ENCODE results near the gene ISCA2. TPM values are rescaled to one million over a fixed set of nuclear protein-coding genes. Genes with fewer than 3 reads are reported as not detected.

ISCA2 gene
- total RNA-seq, 1 donor from 2014 or later, result 37.2 TPM

DNA sequence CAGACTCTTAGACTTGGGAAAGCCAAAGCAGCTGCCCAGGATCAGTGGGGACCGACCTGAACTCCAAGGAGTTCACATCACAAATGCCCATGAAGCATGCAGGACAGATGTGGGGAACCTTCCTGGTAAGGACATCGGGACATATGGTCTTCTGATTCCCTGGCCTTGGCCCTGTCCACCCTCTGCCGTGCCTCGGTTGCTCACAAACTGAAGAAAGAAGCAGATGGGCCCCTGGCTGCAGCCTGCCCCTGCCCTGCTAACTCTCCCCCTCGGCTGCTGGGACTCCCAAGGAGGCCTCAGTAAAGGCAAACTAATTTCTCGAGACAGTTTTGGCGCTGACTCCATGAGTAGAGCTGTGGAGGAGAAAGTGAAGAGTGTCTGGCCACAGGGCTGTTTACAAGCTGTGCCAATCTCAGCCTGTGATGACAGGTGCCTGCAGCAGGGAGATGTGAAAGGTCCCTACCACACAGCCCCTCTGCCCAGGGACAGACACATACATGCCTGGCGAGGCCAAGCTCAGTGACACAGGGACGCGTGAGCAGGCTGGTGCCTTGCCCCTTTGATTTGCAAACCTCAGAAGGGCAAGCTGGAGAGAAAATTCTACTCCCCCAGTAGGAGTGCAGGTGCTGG lies 48.6 kb downstream of the ISCA2 start:
- H3K27ac Mint-ChIP-seq, result no peak overlapping the region
- no peaks in the 10 kb centered on the region for H3K4me1 Mint-ChIP-seq (ENCODE audit: low read depth)
- TF ChIP-seq, protein P1, sequence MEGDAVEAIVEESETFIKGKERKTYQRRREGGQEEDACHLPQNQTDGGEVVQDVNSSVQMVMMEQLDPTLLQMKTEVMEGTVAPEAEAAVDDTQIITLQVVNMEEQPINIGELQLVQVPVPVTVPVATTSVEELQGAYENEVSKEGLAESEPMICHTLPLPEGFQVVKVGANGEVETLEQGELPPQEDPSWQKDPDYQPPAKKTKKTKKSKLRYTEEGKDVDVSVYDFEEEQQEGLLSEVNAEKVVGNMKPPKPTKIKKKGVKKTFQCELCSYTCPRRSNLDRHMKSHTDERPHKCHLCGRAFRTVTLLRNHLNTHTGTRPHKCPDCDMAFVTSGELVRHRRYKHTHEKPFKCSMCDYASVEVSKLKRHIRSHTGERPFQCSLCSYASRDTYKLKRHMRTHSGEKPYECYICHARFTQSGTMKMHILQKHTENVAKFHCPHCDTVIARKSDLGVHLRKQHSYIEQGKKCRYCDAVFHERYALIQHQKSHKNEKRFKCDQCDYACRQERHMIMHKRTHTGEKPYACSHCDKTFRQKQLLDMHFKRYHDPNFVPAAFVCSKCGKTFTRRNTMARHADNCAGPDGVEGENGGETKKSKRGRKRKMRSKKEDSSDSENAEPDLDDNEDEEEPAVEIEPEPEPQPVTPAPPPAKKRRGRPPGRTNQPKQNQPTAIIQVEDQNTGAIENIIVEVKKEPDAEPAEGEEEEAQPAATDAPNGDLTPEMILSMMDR (IDR thresholded peaks at IDR 0.05; ENCODE audit: unreplicated experiment), result no peak
- no peak for DNase-seq (ENCODE audit: low spot score, unreplicated experiment)
- H3K9me3 Mint-ChIP-seq (ENCODE audit: low read depth), result no peaks in the 10 kb centered on the region
- H3K27me3 Mint-ChIP-seq, result peaks cover 32% of the 10 kb centered on the region
- no peaks in the 10 kb centered on the region for H3K36me3 Mint-ChIP-seq (ENCODE audit: insufficient read depth)
- H3K4me3 Mint-ChIP-seq (ENCODE audit: low read depth), result no peak overlapping the region

DNA sequence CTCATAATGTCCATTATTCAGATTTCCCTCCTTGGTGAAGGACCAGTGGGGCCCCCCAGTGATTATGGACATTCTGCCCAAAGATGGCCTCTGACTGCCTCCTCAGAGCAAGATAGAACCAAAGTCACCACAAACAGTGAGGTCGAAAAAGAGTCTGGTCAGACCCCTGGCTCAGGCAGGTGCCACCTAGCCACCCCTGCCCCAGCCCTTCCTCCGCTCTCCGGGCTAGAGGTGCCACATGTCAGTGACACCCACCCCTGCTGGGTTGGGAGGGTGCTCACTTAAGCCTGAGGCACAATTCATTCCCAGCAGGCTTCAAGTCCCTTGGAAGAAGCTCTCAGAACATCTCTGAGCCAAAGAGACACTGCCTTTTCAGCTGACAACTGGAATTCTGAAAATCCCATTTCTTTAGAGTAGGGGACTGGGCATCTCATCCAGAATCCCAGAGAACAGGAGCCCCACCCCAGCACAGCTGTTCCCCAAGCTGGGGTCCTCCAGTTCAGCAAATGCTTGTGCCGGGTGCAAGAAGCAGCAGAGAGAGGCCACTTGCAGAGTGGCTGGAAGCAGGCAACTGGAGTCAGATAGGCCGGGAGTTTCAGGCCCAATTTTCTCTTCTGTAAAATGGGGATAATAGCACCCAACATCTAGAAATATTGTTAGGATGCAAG lies 50.3 kb downstream of the ISCA2 start:
- no peak overlapping the region for H3K4me3 Mint-ChIP-seq (ENCODE audit: low read depth)
- H3K4me1 Mint-ChIP-seq (ENCODE audit: low read depth), result peaks cover 5% of the 10 kb centered on the region
- H3K27ac Mint-ChIP-seq, result no peak overlapping the region

DNA sequence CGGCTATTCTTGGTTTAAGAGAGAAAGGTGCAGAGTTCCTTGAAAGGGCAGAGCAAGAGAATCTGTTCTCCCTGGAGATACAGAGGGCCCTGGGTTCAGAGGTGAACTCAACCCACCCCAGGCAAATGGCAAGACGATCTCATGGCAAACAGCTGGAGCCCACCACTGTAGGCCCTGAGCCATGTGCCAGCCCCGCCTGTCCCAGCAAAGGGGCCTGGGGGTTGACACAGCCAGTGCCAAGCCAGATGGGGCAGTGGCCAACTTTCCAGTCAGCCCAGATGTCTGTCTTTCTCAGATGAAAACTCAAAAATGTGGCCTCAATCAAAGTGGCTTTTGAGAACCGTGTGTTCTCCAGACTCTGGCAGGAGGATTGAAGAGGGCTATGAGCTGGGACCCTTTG lies 51.8 kb downstream of the ISCA2 start:
- H3K9me3 Mint-ChIP-seq (ENCODE audit: low read depth), result no peaks in the 10 kb centered on the region
- no peaks in the 10 kb centered on the region for H3K36me3 Mint-ChIP-seq (ENCODE audit: insufficient read depth)
- TF ChIP-seq, protein P1 (IDR thresholded peaks at IDR 0.05; ENCODE audit: unreplicated experiment), result no peak
- no peak overlapping the region for H3K4me3 Mint-ChIP-seq (ENCODE audit: low read depth)
- no peak for DNase-seq (ENCODE audit: low spot score, unreplicated experiment)
- peaks cover 31% of the 10 kb centered on the region for H3K27me3 Mint-ChIP-seq
- H3K4me1 Mint-ChIP-seq (ENCODE audit: low read depth), result peaks cover 5% of the 10 kb centered on the region
- H3K27ac Mint-ChIP-seq, result no peak overlapping the region

More for the DNA sequence above, 50.3 kb downstream of the ISCA2 start:
- Mint-ChIP-seq H3K36me3 (ENCODE audit: insufficient read depth) (no peaks in the 10 kb centered on the region), H3K27me3 (peaks cover 32% of the 10 kb centered on the region), H3K9me3 (ENCODE audit: low read depth) (no peaks in the 10 kb centered on the region)
- DNase-seq (ENCODE audit: low spot score, unreplicated experiment), result no peak
- TF ChIP-seq, protein P1 (IDR thresholded peaks at IDR 0.05; ENCODE audit: unreplicated experiment), result no peak

DNA sequence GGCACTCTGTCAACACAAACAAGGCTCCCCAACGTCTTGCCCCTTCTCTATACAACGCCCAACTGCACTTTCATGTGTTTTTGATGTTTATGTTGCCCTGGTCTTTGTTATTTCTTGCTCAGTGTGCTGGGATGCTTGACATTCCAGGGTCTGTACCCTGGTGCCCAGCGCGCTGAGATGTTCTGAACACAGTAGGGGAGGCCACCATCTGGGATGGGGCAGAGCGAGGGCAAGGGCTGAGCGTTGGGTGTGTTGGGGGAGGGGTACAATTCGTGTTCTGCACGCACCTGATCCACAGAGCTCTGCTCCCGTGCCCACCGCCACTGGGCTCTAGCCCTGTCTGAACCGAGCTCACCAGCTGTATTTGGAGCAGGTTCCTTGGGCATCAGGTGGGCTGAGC lies 52.9 kb downstream of the ISCA2 start:
- Mint-ChIP-seq H3K4me3 (ENCODE audit: low read depth) (no peak overlapping the region), H3K36me3 (ENCODE audit: insufficient read depth) (no peaks in the 10 kb centered on the region), H3K9me3 (ENCODE audit: low read depth) (no peaks in the 10 kb centered on the region), H3K4me1 (ENCODE audit: low read depth) (peaks cover 7% of the 10 kb centered on the region), H3K27me3 (peaks cover 31% of the 10 kb centered on the region), H3K27ac (no peak overlapping the region)
- no peak for DNase-seq (ENCODE audit: low spot score, unreplicated experiment)
- TF ChIP-seq, protein P1 (IDR thresholded peaks at IDR 0.05; ENCODE audit: unreplicated experiment), result no peak

Other genes starting within 250 kb of the ISCA2 start
- 155 and 158 TPM in 2 replicates for gene ABCD4, start 190.8 kb upstream of the ISCA2 start, total RNA-seq
- gene VRTN, start 145.3 kb upstream of the ISCA2 start, total RNA-seq, result 1.2 and 1.5 TPM in 2 replicates
- 0.29 and 0.34 TPM in 2 replicates for gene SYNDIG1L, start 67.6 kb upstream of the ISCA2 start, total RNA-seq
- 177 and 186 TPM in 2 replicates for gene NPC2, start 460 bp upstream of the ISCA2 start, total RNA-seq
- gene LTBP2, start 118.5 kb downstream of the ISCA2 start, total RNA-seq, result 0.47 and 0.79 TPM in 2 replicates
- 44.0 and 55.1 TPM in 2 replicates for gene AREL1, start 219.3 kb downstream of the ISCA2 start, total RNA-seq
- 48.8 and 51.3 TPM in 2 replicates for gene FCF1, start 219.4 kb downstream of the ISCA2 start, total RNA-seq